GM12801 (cell line): ENCODE data around the gene C5.

ENCODE experiments used
- CTCF ChIP-seq: IDR thresholded peaks from one replicate; pipeline ENCODE4 v1.5.1; 2011; ENCODE audit warnings: control low read depth; ENCODE audit not compliant: insufficient read length; ENCODE audit errors: extremely low read depth

C5 gene

GRCh38 chr9:120916588-120916987 is 133.5 kb downstream of the C5 start:
- TF ChIP-seq CTCF: no peak

GRCh38 chr9:120915854-120916470 is 134.1 kb downstream of the C5 start:
- no peak for TF ChIP-seq CTCF

GRCh38 chr9:120914953-120915352 is 135.1 kb downstream of the C5 start:
- TF ChIP-seq CTCF: no peak

- no peak for TF ChIP-seq CTCF
Observed at GRCh38 chr9:120914396-120914795, 135.7 kb downstream of the C5 start.

GRCh38 chr9:120913647-120914264 is 136.3 kb downstream of the C5 start:
- TF ChIP-seq CTCF: no peak

GRCh38 chr9:120912958-120913646 is 137.0 kb downstream of the C5 start:
- TF ChIP-seq CTCF: no peak

GRCh38 chr9:120911295-120911837 is 138.7 kb downstream of the C5 start:
- no peak for TF ChIP-seq CTCF
